ENCODE data around the gene RHBDD2.

DNA sequence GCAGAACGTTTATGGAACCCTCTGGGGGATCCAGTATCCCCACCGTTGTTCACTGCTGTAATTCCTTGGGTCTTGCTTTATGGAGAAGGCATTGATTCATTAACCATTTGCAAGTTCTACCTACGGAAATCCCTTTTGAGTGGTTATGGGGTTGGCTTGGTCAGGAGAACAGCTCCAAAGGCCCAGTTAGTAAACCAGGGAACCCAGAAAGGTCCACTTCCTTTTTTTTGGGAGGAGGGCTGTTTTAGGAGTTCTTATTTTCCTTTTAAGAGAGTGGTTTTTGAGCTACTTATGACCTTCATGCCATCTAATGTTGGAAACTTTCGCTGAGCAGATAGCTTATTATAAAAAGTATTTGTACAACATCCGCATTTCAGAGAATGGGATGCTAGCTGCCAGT lies 37.4 kb downstream of the RHBDD2 start:
- TF ChIP-seq CTCF (IDR thresholded peaks at IDR 0.05) = no peak
- no peak for TF ChIP-seq POLR2A (IDR thresholded peaks at IDR 0.05)
